ENCODE measurements around the gene MTRF1. TPM values are rescaled to one million over a fixed set of nuclear protein-coding genes. Genes with fewer than 3 reads are reported as not detected.

MTRF1 gene
- total RNA-seq, 1 experiment from 2014 or later: 11.4 TPM

- Histone ChIP-seq H2AFZ (ENCODE audit: low read depth, low read length, poor library complexity, severe bottlenecking) (no peak overlapping the region), H3K4me2 (ENCODE audit: low read length) (no peak overlapping the region), H3K27ac (ENCODE audit: low read depth, low read length) (no peak overlapping the region), H3K36me3 (ENCODE audit: control insufficient read depth in 1 of 2, insufficient read depth in 2 of 2, low read length in 2 of 2) (no peaks in the 10 kb centered on the region), H3K79me2 (ENCODE audit: insufficient read depth, low read length) (no peaks in the 10 kb centered on the region), H3K27me3 (ENCODE audit: insufficient read depth, low read length) (no peaks in the 10 kb centered on the region), H3K4me1 (ENCODE audit: control insufficient read depth in 1 of 2, insufficient read depth in 2 of 2, low read length in 2 of 2) (peaks cover 0 to 9% of the 10 kb centered on the region in 2 experiments; a peak in 1 of 4 replicates), H3K9ac (ENCODE audit: low read length) (no peak overlapping the region), H3K4me3 (replicated peaks in 1 of 2; ENCODE audit: low read depth in 1 of 2, low read length in 2 of 2) (no peak overlapping the region), H4K20me1 (ENCODE audit: insufficient read depth) (no peaks in the 10 kb centered on the region), H3K9me2 (ENCODE audit: insufficient read depth) (no peaks in the 10 kb centered on the region), H3K9me3 (ENCODE audit: control insufficient read depth in 1 of 2, insufficient read depth in 1 of 2, low read depth in 1 of 2, low read length in 2 of 2) (peaks cover 0 to 12% of the 10 kb centered on the region in 2 experiments; a peak in 2 of 4 replicates)
- no TSS peak for BruUV-seq (replicated peaks)
- POLR2A ChIA-PET: no interaction called here
- RAD21 ChIA-PET (ENCODE audit: low non-redundant PET in 1 of 2, low total read pairs in 2 of 2, uncharacterized antibody in 2 of 2, unreplicated experiment in 2 of 2): no interaction called here
- TF ChIP-seq ZFX (IDR thresholded peaks at IDR 0.05) (no peak), POLR2AphosphoS5 (IDR thresholded peaks at IDR 0.05; ENCODE audit: low read depth, low read length) (no peak), REST (IDR thresholded peaks at IDR 0.05; ENCODE audit: low read depth) (no peak), CEBPB (IDR thresholded peaks at IDR 0.05; ENCODE audit: low read depth) (no peak), POLR2A (IDR thresholded peaks at IDR 0.05; ENCODE audit: borderline replicate concordance, extremely low read depth, insufficient read depth, insufficient read length) (no peak), SP1 (IDR thresholded peaks at IDR 0.05; ENCODE audit: low read depth) (no peak), ELF1 (IDR thresholded peaks at IDR 0.05; ENCODE audit: borderline replicate concordance, low read depth) (no peak), ATF3 (IDR thresholded peaks at IDR 0.05) (no peak)
- TF ChIP-seq, protein P1, sequence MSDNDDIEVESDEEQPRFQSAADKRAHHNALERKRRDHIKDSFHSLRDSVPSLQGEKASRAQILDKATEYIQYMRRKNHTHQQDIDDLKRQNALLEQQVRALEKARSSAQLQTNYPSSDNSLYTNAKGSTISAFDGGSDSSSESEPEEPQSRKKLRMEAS (IDR thresholded peaks at IDR 0.05): no peak
- CTCF ChIA-PET: no interaction called here
- intact Hi-C loops (cut with micrococcal nuclease): no loop called here
- ATAC-seq: no peak
- DNase-seq (ENCODE audit: low read depth, low spot score): no peak
Measured at GRCh38 chr13:41213919-41214318, 49.5 kb downstream of the MTRF1 start.
